ENCODE results near the gene LRRC71.

- no peak for TF ChIP-seq POLR2AphosphoS5 (IDR thresholded peaks at IDR 0.05; ENCODE audit: low read depth, low read length)
- TF ChIP-seq POLR2A (IDR thresholded peaks at IDR 0.05; ENCODE audit: low read depth, low read length), result no peak
- no peak for TF ChIP-seq TAF1 (IDR thresholded peaks at IDR 0.05; ENCODE audit: borderline replicate concordance, low read depth, low read length)
Observed at GRCh38 chr1:156953571-156953970, 33.1 kb downstream of the LRRC71 start.

All from GM12892 (cell line).